ENCODE results near the gene HLX.

HLX gene

GRCh38 chr1:220894025-220894923 lies 15.0 kb downstream of the HLX start:
- H3K9me3 ChIP-seq (replicated peaks; ENCODE audit: insufficient read depth, low read length), result no peaks in the 10 kb centered on the region
- no peak overlapping the region for H3K9ac ChIP-seq (ENCODE audit: low read length)
- no peaks in the 10 kb centered on the region for H3K27me3 ChIP-seq (replicated peaks; ENCODE audit: insufficient read depth, low read length)
- no peak overlapping the region for H2AFZ ChIP-seq (ENCODE audit: low read length)
- H3K4me1 ChIP-seq (ENCODE audit: low read length), result no peaks in the 10 kb centered on the region
- no peaks in the 10 kb centered on the region for H3K79me2 ChIP-seq (ENCODE audit: low read length)
- no peak overlapping the region for H3K4me3 ChIP-seq (ENCODE audit: low read length)
- H3K9me2 ChIP-seq (replicated peaks; ENCODE audit: insufficient read depth, low read length), result no peaks in the 10 kb centered on the region
- no peaks in the 10 kb centered on the region for H3F3A ChIP-seq (ENCODE audit: insufficient read depth, low read length)
- H4K20me1 ChIP-seq (ENCODE audit: insufficient read depth, low read length), result no peaks in the 10 kb centered on the region
- H3K36me3 ChIP-seq (replicated peaks; ENCODE audit: insufficient read depth, low read length), result no peaks in the 10 kb centered on the region
- no peak overlapping the region for H3K27ac ChIP-seq (ENCODE audit: low read length)
- H3K4me2 ChIP-seq (ENCODE audit: low read depth, low read length), result no peak overlapping the region
- no peak for DNase-seq
- TF ChIP-seq EZH2 (optimal IDR thresholded peaks at IDR 0.05; ENCODE audit: low read depth, low read length) (no peak), EZH2phosphoT487 (IDR thresholded peaks at IDR 0.05; ENCODE audit: low read length) (no peak), CTCF (IDR thresholded peaks at IDR 0.05; ENCODE audit: low read length) (no peak)

DNA sequence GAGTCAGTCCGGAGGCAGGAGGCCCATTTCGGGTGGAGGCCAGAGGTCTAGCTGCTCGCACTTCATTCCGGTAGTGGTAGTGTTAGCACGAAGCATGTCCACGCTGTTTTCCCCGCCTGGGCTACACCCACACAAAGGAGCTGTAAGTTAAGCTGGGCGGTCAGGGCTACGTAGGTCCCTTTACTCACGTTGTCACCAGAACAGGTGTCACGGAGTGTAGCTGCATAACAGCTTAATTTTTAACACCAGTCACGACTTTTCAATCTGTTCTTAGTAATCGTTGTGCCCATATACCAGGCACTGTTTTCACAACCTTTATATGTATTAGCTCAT lies 15.6 kb downstream of the HLX start:
- TF ChIP-seq EZH2 (optimal IDR thresholded peaks at IDR 0.05; ENCODE audit: low read depth, low read length) (no peak), CTCF (IDR thresholded peaks at IDR 0.05; ENCODE audit: low read length) (no peak), EZH2phosphoT487 (IDR thresholded peaks at IDR 0.05; ENCODE audit: low read length) (no peak)
- no peaks in the 10 kb centered on the region for H3K36me3 ChIP-seq (replicated peaks; ENCODE audit: insufficient read depth, low read length)

GRCh38 chr1:220895412-220895946 lies 16.2 kb downstream of the HLX start:
- Histone ChIP-seq H3K4me3 (ENCODE audit: low read length) (no peak overlapping the region), H3K4me2 (ENCODE audit: low read depth, low read length) (no peak overlapping the region), H3F3A (ENCODE audit: insufficient read depth, low read length) (no peaks in the 10 kb centered on the region), H3K9me2 (replicated peaks; ENCODE audit: insufficient read depth, low read length) (no peaks in the 10 kb centered on the region), H3K79me2 (ENCODE audit: low read length) (no peaks in the 10 kb centered on the region), H4K20me1 (ENCODE audit: insufficient read depth, low read length) (no peaks in the 10 kb centered on the region), H3K9me3 (replicated peaks; ENCODE audit: insufficient read depth, low read length) (no peaks in the 10 kb centered on the region), H3K27ac (ENCODE audit: low read length) (no peak overlapping the region), H3K4me1 (ENCODE audit: low read length) (no peaks in the 10 kb centered on the region), H3K9ac (ENCODE audit: low read length) (no peak overlapping the region), H3K36me3 (replicated peaks; ENCODE audit: insufficient read depth, low read length) (no peaks in the 10 kb centered on the region), H3K27me3 (replicated peaks; ENCODE audit: insufficient read depth, low read length) (no peaks in the 10 kb centered on the region), H2AFZ (ENCODE audit: low read length) (no peak overlapping the region)
- no peak for DNase-seq
- no peak for TF ChIP-seq EZH2 (optimal IDR thresholded peaks at IDR 0.05; ENCODE audit: low read depth, low read length)
- TF ChIP-seq CTCF (IDR thresholded peaks at IDR 0.05; ENCODE audit: low read length), result no peak
- no peak for TF ChIP-seq EZH2phosphoT487 (IDR thresholded peaks at IDR 0.05; ENCODE audit: low read length)

More for the DNA sequence above, 15.6 kb downstream of the HLX start:
- Histone ChIP-seq H3K9ac (ENCODE audit: low read length) (no peak overlapping the region), H3K79me2 (ENCODE audit: low read length) (no peaks in the 10 kb centered on the region), H3K4me1 (ENCODE audit: low read length) (no peaks in the 10 kb centered on the region), H2AFZ (ENCODE audit: low read length) (no peak overlapping the region), H3K9me2 (replicated peaks; ENCODE audit: insufficient read depth, low read length) (no peaks in the 10 kb centered on the region), H3K27ac (ENCODE audit: low read length) (no peak overlapping the region), H3K4me2 (ENCODE audit: low read depth, low read length) (no peak overlapping the region), H3K4me3 (ENCODE audit: low read length) (no peak overlapping the region), H4K20me1 (ENCODE audit: insufficient read depth, low read length) (no peaks in the 10 kb centered on the region), H3K27me3 (replicated peaks; ENCODE audit: insufficient read depth, low read length) (no peaks in the 10 kb centered on the region), H3F3A (ENCODE audit: insufficient read depth, low read length) (no peaks in the 10 kb centered on the region), H3K9me3 (replicated peaks; ENCODE audit: insufficient read depth, low read length) (no peaks in the 10 kb centered on the region)
- no peak for DNase-seq

All from MM.1S (cell line).